GM18526 (cell line): ENCODE measurements around the gene SSC4D.

Experiments used
- POLR2A ChIP-seq: IDR thresholded peaks from 3 replicates; pipeline ENCODE4 v1.6.1; 2011; ENCODE audit not compliant: insufficient read length; ENCODE audit errors: extremely low read depth

The SSC4D gene

GRCh38 chr7:76403780-76404494 is 5.6 kb downstream of the SSC4D start:
- no peak for TF ChIP-seq POLR2A

GRCh38 chr7:76400248-76400647 is 9.2 kb downstream of the SSC4D start:
- TF ChIP-seq POLR2A = no peak

- TF ChIP-seq POLR2A = peak; percentile 26
Measured at GRCh38 chr7:76397409-76398183, 11.9 kb downstream of the SSC4D start.

- no peak for TF ChIP-seq POLR2A
Measured at GRCh38 chr7:76396864-76397263, 12.6 kb downstream of the SSC4D start.

- no peak for TF ChIP-seq POLR2A
Measured at GRCh38 chr7:76395965-76396726, 13.4 kb downstream of the SSC4D start.

GRCh38 chr7:76394957-76395356 is 14.5 kb downstream of the SSC4D start:
- no peak for TF ChIP-seq POLR2A

- TF ChIP-seq POLR2A = peak; percentile 83
Measured at GRCh38 chr7:76393116-76394031, 16.1 kb downstream of the SSC4D start.

- TF ChIP-seq POLR2A = no peak
Measured at GRCh38 chr7:76392531-76393115, 16.9 kb downstream of the SSC4D start.

- no peak for TF ChIP-seq POLR2A
Measured at GRCh38 chr7:76390092-76390491, 19.4 kb downstream of the SSC4D start.

GRCh38 chr7:76386691-76387260 is 22.7 kb downstream of the SSC4D start:
- TF ChIP-seq POLR2A = no peak

- TF ChIP-seq POLR2A = no peak
Measured at GRCh38 chr7:76383089-76383944, 26.2 kb downstream of the SSC4D start.

- TF ChIP-seq POLR2A = no peak
Measured at GRCh38 chr7:76381814-76382213, 27.7 kb downstream of the SSC4D start.

GRCh38 chr7:76380623-76380966 is 28.9 kb downstream of the SSC4D start:
- no peak for TF ChIP-seq POLR2A
